GM10266 (cell line): ENCODE data around the gene HSH2D.

Experiments
- DNase-seq: peaks from one replicate; pipeline ENCODE4 v3.0.0; 2012; ENCODE audit errors: extremely low spot score
- TF ChIP-seq, protein P1 (sequence below): IDR thresholded peaks from 2 replicates; pipeline ENCODE4 v1.5.1; 2012; ENCODE audit warnings: mild to moderate bottlenecking, low read depth; ENCODE audit not compliant: control insufficient read depth, insufficient read depth; ENCODE audit errors: missing control alignments

Gene HSH2D

DNA sequence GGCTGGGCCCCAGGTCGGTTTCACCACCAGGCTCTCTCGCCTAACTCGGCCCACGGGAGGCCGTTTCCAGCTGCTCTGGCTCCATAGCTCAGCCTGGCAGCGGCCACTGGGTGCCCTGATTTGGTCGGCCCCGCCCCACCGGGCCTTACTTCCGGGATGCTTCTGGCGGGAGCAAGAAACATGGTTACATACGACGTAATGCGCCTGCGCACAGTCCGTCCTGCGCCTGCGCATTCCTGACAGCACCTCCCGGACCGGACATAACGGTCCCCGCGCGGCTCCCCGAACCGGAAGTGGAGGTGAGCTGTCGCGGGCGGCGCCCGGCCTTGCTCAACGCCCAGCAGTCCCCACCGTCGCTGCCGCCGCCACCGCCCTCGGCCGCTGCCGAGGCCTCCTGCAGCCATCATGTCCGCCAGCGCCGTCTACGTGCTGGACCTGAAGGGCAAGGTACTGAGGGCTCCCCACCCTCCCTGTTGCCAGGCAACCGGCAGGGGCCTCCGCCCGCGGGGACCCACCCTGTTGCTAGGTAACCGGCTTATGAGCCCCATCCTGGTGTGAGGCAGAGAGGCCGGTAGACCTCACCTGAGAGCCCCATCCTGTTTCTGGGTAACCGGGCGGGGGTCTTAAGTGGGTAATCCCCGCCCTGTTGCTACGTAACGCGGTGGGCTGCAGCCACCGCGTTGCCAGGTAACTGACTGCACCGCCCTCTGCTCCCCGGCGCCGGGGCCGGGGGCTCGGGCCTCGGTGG, 54.3 kb downstream of the HSH2D start, which contains the start of gene AP1M1:
AP1M1 (plus strand) TSS at position 290 of the 748 bp plus-strand sequence; CDS start at position 406, 116 bp downstream.
- peak; percentile 98 for DNase-seq
- TF ChIP-seq, protein P1, sequence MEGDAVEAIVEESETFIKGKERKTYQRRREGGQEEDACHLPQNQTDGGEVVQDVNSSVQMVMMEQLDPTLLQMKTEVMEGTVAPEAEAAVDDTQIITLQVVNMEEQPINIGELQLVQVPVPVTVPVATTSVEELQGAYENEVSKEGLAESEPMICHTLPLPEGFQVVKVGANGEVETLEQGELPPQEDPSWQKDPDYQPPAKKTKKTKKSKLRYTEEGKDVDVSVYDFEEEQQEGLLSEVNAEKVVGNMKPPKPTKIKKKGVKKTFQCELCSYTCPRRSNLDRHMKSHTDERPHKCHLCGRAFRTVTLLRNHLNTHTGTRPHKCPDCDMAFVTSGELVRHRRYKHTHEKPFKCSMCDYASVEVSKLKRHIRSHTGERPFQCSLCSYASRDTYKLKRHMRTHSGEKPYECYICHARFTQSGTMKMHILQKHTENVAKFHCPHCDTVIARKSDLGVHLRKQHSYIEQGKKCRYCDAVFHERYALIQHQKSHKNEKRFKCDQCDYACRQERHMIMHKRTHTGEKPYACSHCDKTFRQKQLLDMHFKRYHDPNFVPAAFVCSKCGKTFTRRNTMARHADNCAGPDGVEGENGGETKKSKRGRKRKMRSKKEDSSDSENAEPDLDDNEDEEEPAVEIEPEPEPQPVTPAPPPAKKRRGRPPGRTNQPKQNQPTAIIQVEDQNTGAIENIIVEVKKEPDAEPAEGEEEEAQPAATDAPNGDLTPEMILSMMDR = no peak

DNA sequence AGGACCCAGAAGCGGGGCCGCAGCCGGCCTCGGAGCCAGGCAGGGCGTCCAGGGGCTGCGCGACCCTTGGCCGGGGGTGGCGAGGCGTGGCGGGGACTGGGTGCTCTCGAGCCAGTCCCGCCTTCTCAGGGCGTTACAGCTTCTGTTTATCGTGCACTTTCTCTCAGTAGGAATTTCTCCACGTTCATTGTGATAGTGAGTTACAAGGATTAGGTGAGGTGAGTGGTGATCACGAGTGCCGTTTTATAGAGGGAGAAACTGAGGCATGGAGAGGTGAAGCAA, 54.8 kb downstream of the HSH2D start:
- DNase-seq = no peak
- TF ChIP-seq, protein P1 = no peak

DNA sequence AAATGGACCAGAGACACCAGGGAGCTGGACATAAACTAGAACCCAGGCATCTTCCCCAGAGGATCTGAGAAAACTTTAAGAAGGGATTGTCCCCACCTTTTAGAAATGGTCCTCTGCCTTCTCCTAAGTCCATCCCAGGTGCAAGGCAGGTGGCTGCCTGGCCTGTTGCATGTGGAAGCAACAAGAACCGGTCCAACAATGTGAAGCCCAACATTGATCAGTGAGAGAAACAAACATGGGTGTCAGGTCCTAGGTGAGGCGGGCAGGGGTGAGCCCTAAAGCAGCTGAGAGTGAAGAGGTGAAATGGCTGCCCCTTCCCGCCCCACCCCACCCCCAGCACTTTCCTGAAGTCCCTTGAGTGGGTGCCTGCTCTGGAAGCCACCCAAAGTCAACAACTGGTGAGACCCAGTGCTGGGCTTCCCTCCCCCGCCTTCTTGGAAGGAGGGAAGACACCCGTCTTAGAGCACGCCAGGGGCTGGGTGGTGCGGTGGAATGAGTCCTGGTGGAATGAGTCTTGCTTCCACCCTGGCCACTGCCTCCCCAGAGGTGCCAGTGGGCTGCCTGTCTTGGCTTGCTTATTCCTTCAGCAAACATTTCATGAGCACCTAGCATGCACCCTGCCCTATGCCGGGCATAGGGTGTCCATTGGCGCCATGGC, 55.9 kb downstream of the HSH2D start:
- TF ChIP-seq, protein P1 = no peak
- DNase-seq = no peak

DNA sequence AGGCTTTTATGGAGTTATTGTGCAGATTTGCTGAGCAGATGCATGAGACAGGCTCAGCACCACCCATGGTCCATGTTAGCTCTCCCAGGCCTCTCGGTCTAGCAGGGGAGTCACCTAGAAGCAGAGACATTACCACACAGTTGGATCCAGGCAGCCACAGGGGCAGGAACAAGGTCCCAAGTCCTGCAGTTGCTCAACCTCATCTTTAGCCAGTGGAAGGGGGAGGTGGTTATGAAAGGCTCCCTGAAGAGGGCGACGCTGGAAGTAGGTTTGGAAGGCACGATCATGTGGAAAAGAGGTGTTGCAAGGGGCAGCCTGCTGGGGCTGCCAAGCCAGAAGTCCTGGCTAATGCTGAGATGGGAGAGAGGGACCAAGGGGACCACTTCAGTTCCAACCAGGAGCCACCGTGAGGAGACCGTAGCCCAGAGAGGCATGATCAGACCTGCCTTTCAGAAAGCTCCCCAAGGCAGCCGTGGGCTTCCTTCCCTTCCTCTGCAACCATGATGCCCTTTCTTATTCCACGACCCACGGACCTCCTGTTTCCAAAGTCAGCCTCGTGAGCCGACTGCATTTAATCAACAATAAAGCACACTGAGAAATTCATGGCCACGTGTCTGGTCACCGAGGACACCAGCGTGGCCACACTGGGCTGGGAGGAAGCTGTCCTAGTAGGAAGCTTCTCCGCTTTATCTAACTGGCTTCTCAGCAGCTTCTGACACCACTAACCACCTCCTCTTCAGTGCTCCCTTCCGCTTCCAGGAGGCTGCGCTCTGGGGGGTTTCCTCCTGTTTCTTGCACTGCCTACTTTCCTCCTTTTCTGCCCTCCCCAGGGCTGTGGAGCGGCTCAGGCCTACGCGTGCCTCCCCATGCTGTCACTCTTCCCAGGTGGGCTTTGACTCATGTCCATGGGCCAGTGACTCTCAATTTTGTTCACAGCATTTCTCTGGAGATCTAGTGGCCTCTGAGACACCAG, 56.8 kb downstream of the HSH2D start:
- TF ChIP-seq, protein P1 = no peak
- DNase-seq = no peak

DNA sequence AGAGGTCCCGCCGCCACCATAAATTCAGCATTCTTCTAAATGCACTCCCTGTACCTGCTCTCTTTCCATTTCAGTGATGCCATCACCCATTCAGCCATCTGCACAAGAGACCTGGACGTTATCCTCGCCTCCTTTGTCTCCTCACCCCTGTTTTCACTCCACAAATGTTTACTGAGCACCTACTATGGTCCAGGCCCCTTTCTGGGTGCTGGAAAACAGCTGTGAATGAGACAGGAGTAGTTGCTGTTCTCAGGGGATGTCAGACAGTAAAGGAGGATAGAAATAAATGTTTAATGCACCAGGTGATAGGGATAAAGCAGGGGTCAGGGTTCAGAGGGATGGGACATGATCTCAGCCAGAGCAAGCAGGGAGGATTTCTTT, 57.5 kb downstream of the HSH2D start:
- TF ChIP-seq, protein P1 = no peak
- no peak for DNase-seq

DNA sequence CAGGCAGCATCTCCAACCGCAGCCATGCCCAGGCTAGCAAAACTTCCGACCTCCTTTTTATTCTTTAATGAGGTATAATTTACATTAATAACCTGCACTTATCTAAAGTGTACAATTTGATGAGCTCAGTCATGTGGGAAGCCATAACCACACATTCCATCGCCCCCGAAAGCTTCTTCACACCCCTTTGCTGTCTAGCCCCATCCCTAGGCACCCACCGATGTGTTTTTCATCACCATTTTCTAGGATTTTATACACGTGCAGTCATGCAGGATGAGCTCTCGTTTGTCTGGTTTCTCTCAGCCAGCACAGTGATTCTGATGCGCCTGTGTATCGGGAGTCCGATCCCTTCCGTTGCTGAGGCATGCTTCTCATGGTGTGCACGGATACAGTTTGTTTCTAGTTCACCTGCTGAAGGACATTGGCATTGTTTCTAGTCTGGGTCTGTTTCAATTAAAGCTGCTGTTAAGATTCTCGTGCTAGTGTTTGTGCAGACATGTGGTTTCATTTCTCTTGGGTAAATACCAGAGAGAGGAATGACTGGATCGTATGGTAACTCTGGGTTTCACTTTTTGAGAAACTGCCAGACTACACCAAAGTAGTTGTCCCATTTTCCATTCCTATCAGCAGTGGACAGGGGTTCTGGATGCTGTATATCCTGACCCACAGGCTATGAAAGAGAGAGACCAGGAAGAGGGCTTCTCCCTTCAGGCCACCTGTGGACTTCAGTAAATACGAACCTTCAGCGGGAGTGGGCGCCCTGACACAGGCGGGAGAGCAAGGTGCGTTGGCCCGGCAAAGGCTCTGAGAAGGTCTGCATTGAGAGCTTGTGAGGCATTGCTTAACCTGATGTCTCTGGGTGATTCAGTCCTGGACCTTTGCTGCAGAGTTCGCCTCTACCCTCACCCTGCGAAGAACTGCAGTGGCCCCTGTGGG, 59.1 kb downstream of the HSH2D start:
- no peak for DNase-seq
- TF ChIP-seq, protein P1 = no peak
